SH-SY5Y (cell line): ENCODE data around the gene GALNS.

Experiments
- GATA2 ChIP-seq: IDR thresholded peaks from 2 replicates; pipeline ENCODE4 v1.6.1; 2011; ENCODE audit warnings: mild to moderate bottlenecking, low read depth, low read length
- GATA3 ChIP-seq: IDR thresholded peaks from 2 replicates; pipeline ENCODE4 v1.6.1; 2011; ENCODE audit warnings: low read depth, mild to moderate bottlenecking, low read length, moderate library complexity

DNA sequence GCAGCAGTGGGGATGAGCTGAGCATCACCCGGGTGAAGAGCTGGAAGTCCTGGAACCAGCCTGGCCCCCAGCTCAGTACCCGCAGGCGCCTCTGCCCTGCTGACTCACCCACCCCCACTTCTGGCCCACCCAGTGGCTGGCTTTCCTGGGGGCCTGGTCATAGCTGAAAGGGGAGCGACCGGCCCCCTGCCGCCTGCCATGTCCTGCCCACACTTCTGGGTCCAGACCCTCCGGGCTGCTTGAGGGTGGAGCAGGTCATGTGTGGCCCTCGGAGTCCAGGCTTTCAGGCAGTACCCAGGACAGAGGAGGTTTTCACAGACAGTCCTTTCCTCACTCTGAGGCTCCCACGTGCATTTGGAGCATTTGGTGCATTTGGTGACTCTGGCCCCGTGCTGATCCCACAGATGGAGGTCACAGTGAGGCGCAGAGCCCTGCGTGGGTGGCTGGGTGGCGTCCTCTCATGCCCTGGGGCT lies 64.6 kb downstream of the GALNS start:
- TF ChIP-seq GATA3 (no peak), GATA2 (no peak)
